GM19328 (cell line): ENCODE data around the gene SREBF2.

ENCODE experiments used
- ATAC-seq: cut with Tn5 transposase; IDR thresholded peaks from one replicate; pipeline ENCODE4 v1.9.1; 2021; ENCODE audit warnings: mild to moderate bottlenecking, moderate library complexity; ENCODE audit not compliant: unreplicated experiment

Gene SREBF2

DNA sequence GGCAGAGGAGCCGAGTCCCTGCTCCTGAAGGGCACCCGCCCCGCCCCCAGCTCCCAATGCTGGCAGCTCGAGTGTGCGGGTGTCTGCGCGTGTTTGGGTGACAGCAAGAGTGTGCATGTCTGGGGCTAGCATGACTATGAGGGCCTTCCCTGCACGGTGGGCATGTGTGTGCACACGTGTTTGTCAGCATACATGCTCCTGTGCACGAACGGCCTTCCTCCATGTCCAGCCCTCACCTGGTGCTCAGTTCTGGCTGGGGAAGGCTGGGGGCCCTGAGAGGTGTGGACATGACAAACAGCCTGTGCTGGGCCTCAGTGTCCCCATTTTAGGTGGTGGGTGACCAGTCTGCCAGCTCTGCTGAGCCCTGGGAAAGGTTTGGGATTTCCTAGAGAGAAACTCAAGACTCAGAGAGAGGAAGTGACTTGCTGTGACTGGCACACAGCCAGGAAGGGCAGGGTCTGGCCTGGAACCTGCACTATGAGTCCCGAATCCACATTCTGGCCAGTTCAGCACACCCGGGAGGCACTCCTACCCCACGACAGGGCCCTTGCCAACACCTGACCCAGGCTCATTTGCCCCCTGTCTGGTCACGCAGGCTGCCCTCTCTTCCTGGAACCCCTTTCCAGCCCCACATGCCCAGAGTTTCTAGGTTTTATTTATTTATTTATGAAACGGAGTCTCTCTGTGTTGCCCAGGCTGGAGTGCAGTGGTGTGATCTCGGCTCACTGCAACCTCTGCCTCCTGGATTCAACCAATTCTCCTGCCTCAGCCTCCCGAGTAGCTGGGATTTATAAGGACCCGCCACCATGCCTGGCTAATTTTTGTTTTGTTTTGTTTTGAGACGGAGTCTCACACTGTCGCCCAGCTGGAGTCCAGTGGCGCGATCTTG lies 85.2 kb downstream of the SREBF2 start:
- ATAC-seq = no peak

DNA sequence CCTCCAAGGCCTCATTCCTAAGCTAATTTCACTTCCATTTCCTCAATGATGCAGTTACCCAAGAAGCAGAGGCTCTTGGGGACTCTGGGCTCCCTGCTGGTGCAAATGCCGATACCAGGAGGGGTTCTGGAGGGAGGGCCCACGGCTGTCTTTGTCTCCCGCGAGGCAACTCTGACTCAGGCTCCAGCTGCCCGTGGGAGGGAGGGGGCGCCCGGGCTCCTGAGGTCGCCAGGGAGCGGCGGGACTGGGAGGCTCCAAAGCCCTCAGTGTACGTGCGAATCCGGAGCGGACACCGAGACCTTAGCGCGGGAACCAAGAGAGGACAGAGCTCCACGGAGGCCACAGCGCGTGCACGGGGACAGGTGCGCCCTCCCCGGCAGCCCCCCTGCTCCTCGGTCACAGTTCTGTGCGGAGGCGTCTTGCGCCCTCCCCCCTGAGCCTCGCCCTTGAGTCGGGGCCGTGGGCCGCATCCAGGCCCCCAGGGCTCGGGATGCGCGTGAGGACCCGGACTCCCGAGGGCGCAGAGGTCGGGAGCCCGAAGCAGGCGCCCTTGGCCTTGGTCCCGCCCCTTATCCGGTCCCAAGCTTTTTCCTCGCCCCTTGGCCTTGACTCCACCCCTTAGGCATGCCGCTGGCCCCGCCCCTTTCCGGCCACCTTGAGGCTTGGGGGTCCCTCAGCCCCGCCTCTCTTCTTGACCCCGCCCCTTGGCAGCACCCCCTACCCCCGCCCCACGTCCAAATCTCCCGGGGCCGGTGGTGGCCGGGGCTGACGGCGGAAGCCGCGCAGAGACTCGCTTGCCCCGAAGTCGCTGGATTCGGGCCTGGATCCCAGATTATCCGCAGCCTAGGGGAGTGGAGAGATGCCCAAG lies 86.7 kb downstream of the SREBF2 start:
- peak; percentile 45 for ATAC-seq

- no peak for ATAC-seq
Observed at GRCh38 chr22:41920271-41920976, 87.5 kb downstream of the SREBF2 start.

DNA sequence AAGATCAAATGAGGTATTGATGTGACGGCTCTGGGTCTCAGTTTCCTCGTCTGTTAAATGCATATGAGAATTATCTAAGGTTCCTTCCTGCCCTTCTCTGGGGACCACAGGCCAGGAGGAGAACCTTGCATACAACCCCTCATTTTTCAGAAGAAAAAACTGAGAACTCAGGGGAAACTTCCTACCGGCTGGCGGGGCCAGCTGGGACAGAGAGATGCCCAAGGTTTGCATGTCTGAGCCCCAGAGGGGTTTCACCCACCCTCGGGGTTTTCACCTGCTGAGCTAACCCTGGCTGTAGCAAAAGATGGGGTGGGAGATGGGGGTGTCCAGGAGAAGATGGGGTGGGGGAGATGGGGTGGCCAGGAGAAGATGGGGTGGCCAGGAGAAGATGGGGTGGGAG lies 89.4 kb downstream of the SREBF2 start:
- ATAC-seq = no peak

GRCh38 chr22:41922940-41923594 lies 90.2 kb downstream of the SREBF2 start:
- no peak for ATAC-seq

GRCh38 chr22:41923595-41924276 lies 90.8 kb downstream of the SREBF2 start:
- ATAC-seq = no peak

DNA sequence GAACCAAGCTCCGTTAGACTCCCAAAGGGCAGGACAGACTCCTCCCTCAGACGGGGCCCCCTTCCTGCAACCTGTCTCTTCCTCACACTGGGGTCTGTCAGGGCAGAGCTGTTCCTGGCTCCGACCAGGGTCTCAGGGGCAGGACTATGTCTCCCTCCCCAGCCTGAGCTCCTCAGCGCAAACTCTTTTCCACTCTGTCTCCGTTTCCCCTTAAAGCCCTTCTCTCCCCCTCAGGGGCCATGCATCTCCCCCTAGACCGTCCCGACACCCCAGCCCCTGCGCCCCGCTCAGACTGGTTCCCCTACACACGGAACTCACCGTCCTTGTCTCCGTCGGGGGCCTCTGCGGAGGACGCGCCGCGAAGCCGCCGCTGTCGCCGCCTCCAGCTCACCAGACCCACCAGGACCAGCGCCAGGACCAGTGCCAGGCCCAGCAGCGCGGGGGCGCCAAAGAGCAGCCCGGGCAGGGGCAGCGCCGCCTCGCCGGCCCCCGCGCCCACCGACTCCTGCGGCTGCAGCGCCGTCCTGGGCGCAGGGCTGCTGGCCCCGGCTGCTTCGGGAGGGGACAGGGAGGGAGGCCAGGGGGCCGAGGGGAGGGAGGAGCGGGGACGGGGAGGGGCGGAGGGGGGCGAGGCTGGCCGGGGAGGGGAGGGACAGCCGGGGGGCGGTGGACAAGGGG lies 93.0 kb downstream of the SREBF2 start:
- peak; percentile 38 for ATAC-seq

GRCh38 chr22:41927813-41928212 lies 94.9 kb downstream of the SREBF2 start:
- no peak for ATAC-seq

- ATAC-seq = no peak
Observed at GRCh38 chr22:41928593-41929417, 95.9 kb downstream of the SREBF2 start.

- ATAC-seq = no peak
Observed at GRCh38 chr22:41929418-41929810, 96.5 kb downstream of the SREBF2 start.

GRCh38 chr22:41931701-41932269 lies 98.9 kb downstream of the SREBF2 start:
- ATAC-seq = no peak

DNA sequence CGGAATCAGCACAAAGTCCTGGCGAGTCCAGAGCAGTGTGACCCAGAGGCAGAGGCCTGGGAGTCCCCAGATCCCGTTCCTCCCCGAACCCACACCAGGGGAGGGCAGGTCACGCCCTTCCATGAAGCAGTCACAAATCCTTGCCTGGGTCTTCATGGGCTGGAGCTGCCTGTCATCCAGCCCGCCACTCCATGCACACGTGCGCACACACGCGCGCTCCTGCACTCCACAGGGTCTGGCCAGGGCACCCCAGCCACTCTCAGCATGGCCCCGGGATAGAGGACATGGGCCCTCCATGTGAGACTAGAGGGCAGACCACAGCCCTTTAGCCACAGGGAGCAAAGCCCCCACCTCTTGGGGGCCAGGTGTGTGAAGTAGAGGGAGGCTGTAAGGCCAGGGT lies 99.4 kb downstream of the SREBF2 start:
- ATAC-seq = no peak

DNA sequence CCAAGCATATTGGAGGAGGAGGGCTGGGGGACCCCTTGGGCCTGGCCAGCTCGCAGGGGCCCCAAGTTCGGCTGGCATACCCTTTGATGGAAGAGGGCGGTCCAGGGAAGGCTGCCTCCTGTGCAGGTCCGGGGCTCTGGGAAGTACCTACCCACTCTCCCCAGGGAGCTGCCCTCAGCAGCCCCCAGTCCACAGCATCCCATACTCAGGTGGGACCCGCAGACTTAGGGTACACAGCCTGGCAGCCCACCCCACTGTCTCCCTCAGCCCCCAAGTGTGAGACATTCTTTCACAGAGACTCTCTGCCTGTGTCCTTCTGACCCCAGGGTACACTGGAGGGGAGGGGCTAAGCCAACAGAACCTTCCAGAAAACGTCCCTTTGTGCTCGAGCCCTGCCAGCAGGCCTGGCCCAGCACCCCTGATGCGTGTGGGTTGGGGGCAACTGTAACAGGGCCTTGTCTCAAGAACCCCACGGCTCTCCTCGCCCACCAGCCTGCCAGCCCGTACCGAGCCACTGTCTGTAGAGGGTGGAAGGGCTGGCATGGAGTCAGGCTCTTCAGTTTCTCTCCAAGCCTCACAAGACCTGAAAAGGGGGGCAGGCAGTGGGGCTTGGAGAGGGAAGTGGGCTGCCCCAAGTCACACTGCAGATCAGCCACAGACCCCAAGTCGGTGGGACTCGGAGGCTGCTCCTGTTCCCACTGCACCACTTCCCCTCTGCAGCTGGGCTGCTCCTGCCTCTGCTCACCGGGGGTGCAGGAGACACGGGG lies 100.7 kb downstream of the SREBF2 start:
- ATAC-seq = no peak

DNA sequence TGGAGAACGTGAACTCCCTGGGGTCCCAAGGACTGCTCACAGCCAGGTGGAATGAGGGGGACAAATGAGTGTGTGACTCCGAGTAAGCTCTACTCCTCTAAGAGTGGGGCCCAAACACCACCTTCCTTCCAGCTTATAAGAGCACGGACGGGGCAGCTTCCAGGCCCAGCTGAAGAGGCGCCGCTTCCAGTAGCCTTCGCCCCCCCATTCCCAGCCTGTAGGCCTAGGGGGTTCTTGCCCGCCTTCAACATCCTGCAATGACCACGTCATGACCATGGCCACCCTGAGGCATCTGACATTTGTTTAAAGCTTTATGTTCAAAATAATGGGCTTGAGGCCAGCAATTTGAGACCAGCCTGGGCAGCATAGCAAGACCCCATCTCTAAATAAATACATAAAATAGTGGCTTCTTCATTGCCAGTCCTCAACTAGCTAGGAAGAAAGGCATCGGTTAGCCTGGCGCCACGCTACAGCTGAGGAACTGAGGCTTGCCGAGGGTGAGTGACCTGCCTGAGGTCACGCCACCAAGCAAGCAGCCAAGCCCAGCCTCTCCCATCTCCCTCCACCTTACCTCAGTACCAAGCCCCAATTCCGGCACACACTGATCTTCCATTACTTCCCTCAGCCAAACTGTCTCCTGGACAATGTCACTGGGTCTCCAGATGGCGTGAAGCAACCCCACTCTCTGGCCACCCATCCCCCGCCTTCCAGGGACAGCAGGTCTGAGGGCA lies 101.5 kb downstream of the SREBF2 start:
- no peak for ATAC-seq

- ATAC-seq = no peak
Observed at GRCh38 chr22:41935015-41935351, 102.1 kb downstream of the SREBF2 start.

- ATAC-seq = no peak
Observed at GRCh38 chr22:41935509-41935908, 102.6 kb downstream of the SREBF2 start.

DNA sequence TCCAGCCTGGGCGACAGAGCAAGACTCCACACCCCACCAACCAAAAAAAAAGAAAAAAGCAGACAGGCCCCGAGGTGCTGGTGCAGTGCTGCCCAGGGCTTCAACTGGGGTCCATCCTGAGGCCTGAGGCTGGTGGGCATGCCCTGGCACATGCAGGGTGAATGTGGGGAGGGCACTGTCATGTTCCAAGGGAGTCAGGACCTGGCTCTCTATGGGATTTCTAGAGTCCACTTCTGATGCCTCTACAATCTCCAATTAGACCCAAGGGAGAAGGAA lies 103.9 kb downstream of the SREBF2 start:
- no peak for ATAC-seq
